GM18858 (cell line): ENCODE measurements around the gene TMEM185B.
"Not testable (repeated sequence)": the region's sequence is repeated elsewhere in the genome, so short reads cannot be mapped to it uniquely, and the experiment has no call there.

ENCODE experiments used
- ATAC-seq: cut with Tn5 transposase; IDR thresholded peaks from one replicate; pipeline ENCODE4 v1.9.1; 2021; ENCODE audit not compliant: unreplicated experiment

TMEM185B gene

DNA sequence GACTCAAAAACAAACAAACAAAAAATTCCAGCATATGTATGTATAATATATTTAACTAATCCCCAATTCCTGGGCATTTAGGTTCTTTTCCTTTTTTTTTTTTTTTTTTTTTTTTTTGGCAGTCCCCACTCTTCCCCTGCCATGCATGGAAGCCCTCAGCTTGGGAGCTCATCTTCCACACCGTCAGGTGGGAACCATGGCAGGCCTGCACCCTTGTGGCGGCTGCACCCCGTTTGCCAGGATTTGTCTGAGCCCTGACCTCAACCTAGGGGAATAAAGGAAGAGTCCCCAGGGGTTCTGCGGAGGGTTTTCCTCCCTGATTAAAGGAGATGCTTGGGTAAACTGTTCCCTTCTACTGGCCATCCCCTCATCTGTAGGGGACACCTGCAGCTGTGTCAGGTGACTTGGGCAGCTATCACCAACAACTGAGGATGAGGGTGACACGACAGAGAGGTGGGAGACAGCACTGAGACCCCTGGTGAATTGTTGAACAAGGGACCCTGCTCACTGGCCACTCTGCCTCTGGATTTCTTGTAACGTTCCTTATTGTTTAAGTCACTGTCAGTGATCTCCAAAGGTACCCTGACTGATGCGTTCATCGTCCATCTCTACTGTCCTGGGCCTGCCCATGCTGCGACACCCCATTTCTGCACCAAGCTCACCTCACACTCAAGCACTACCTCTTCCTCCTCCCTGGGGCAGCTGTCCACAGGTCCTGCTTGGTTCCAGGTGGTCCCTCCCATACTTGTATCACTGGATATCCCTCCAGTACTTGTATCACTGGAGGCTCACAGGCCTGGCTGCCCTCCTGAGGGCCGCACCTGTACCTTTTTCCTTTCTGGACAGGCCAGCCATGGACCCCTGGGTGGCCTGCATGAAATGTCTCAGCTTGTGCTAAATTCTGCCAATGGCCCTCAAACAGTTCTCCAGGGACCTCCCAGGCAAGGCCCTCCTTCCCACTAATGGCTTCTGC is 14.5 kb downstream of the TMEM185B start:
- ATAC-seq = no peak

DNA sequence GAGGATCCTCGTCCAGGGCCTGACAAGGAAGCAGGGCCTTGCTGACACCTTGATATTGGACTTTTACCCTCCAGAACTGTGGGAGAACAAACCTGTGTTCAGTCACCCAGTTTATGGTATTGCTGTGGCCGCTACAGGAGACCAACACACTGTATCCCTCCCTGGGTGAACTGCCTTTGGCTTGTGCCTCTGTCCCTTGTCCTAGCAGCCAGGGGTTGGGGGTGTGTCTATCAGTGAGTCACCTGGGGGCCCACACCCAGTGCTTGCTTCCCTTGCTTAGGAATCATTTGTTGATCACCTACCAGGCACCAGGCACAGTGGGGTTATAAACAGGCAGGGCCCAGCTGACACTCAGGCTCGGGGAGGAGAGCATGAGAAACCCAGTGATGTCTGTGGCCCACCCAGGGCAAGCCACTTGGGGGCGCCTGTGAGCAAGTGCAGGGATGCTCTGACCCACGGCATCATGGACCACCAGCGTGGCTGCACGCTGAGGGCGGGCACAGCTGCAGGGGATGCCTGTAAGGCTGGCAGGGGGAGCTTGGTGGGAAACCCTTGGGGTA is 17.1 kb downstream of the TMEM185B start:
- no peak for ATAC-seq

DNA sequence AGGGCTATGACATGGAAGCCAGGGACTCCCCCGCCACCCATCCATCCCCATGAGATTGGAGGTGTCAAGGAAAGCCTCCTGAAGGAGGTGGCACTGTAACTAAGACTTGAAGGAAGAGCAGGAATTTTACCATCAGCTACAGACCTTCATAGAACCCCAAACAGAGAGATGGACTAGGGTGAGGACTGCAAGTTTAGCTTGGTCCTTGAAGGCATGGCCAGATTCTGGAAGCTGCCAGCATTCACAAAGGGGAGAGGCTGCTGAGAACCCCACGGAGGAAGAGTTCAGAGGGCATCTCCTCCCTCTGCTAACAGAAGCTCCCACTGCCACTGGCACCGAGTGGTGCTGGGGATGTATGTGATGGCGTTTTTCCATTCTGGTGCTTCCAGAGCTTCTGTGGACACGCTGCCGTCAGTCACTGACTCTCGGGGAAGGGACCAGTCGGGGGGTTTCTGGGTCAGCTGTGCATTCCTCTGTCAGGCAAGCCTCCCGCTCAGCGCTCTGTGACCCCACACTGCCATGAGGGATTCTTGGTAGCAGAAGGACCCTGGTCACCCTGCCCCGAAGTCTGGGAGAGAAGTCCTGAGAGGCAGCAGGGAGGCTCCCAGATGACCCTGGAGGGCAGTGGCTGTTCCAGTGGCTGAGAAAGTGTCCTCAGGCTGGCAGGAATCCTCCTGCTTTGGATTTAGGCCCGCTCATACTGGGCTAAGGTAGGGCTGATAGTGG is 18.1 kb downstream of the TMEM185B start:
- ATAC-seq = no peak

DNA sequence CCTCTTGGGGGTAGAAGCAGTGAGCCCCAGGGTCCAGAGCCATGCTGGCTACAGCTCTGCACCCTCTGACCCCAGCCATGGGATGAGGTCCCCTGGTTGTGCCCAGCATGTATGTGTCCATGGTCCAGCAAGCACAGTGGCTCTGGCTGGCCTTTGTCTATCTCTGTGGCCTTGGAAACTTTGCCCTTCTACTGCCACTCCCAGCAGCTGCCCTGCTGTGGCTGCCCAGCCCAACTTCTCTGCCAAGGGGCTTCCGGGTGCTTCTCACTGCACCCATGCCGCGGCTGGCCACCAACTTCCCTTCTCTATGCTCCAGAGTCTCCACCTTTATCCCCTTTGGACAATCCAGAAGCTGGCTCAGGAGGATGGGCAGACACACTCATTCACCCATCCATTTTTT is 18.8 kb downstream of the TMEM185B start:
- ATAC-seq = no peak

DNA sequence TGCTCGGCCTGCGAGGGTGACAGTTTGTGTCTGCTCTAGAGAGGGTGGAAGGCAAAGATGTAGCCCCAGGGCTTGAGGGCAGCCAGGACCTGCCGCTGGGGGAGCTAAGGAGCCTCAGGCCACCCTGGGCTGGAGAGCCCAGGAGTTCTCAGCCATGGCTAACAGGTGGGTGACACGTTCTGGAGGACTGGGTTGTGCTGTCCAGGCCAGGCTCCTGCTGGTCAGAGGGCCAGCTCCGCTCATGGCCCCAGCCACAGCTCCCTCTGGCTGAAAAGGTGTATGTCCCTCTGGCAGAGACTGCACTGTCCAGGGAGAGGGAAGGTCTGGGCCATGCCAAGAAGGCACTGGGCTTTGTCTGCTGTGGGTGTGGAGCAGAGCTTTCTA is 19.2 kb downstream of the TMEM185B start:
- ATAC-seq = no peak

DNA sequence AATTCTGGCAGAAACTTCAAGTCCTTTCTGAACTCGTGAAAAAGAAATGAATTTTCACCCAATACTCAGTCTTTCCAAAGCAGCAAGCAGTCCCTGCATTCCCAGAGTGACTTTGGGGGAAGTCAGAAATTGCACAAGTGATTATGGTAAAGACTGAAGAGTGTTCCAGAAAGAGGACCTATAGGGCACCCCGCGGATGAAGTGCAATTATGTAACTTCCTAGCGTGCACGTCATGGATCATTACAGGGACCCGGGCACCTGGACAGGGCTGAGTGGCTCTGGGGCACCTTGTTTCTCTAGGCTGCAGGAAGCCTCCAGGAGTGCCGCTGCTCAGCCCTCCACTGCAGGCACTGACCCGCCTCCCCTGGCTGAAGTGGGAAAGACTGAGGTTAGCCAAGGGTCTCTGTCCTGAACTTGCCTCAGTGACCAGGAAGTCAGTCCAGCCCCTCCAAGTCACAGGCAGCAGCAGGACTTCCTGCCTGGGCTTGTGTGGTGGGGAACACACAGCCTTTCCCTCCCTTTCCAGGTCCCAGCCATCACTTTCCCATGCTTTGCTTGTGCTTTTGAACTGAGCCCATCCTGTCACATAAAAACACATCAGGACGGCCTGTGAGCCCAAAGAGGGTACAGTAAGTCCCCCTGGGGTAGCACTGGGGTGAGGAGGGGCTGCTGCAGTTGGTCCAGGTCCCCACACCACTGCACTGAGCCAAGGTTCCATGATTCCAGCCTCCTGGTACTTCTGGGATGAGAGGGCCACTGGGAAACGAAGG is 19.8 kb downstream of the TMEM185B start:
- no peak for ATAC-seq

DNA sequence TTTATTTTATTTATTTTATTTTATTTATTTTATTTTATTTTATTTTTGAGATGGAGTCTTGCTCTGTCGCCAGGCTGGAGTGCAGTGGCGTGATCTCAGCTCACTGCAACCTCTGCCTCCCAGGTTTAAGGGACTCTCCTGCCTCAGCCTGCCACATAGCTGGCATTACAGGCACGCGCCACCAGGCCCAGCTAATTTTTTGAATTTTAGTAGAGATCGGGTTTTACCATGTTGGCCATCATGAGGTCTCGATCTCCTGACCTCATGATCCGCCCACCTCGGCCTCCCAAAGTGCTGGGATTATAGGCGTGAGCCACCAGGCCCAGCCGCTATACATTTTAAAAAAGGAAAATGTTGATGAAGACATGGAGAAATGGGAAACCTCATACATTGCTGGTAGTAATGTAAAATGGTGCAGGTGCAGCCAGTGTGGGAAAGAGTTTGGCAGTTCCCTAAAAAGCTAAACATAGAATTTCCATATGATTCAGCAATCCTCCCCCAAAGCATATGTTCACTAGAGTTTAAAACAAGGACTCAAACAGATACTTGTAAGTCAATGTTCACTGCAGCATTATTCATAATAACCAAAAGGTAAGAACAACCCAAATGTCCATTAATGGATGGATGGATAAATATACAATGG is 23.3 kb downstream of the TMEM185B start:
- not testable (repeated sequence) for ATAC-seq

DNA sequence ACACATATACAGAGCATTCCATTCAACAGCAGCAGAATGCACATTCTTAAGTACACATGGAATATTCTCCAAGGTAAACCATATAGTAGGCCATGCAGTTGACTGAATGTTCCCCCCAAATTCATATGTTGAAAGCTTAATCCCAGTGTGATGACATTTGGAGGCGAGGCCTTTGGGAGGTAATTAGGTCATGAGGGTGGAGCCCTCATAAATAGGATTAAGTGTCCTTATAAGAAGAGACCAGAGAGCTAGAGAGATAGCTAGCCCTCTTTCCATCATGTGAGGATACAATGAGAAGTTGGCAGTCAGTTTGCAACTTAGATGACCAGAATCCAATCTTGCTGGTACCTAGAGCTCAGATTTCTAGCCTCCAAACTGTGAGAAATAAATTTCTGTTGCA is 27.6 kb downstream of the TMEM185B start:
- ATAC-seq = no peak

DNA sequence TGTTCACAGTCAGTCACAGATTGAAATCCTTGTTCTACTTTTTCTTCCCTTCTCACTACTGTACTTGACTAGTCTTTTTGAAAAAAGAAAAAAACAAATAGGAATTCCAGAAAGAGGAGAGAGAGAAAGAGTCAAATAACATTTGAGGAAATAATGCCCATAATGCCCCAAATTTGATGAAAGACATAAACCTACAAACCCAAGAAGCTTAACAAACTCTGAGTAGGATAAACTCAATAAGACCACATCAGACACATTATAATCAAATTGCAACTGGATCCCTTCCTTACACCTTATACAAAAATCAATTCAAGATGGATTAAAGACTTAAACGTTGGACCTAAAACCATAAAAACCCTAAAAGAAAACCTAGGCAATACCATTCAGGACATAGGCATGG is 30.9 kb downstream of the TMEM185B start:
- ATAC-seq = no peak

DNA sequence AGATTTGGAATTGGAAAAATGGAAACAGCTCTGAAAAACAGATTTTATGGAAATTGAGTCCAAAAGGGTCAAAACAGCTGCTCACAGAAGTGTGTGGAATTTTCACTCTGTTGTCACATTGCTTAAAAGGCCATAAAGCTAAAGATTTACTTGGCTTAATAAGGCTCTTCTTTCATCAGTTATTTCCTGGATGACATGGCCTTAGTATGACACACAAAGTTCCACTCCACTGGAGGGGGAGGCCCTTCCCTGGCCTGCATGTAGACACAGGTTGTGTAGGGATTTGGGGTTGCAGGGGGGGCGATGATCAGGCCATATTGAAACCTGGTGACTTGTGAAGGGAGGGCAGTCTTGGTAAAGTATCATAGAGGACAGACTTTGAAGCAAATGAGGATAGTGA is 34.0 kb downstream of the TMEM185B start:
- ATAC-seq = no peak

DNA sequence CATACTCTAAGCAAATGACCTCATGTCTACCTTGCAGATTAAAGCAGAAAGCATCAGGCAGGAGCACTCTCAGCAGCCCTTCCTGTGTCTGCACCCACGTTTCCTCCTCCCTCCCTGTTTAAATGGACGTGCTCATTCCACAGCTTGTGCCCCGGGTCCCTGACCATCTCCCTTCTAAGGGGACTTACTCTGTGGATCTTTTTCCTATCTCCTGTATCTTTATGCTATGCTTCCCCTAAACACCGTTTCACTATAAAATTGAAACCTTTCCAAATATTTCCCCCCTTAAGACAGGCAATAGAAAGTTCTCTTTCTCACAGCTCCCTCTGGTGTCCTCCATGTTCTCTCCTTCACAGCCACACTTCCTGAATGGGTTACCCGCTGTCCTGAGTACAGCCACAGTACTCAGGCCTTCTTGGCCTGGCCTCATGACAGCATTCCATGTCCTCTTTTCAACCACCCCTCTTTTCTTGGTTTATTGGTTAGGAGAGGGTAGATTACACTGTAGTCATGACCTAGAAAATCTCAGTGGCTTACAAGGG is 41.1 kb downstream of the TMEM185B start:
- ATAC-seq = no peak

DNA sequence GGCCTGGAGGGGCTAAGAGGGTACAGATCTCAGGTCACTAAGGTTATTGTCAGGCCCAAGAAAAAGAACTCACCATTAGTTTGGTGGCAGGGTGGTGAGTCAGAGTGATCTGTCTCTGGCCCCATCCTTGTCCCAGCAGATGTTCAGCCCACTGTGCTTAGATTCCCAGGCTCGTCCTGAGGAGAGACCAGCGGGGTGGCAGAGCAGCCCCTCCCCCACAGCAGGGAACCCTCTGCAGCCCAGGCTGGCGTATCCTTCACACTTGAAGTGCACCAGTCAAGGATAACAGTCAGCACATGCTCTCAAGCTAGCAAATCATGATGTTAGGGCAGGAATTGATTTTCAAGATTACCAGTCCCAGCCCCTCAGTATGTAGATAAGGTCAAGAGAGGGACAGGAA is 43.1 kb downstream of the TMEM185B start:
- no peak for ATAC-seq

DNA sequence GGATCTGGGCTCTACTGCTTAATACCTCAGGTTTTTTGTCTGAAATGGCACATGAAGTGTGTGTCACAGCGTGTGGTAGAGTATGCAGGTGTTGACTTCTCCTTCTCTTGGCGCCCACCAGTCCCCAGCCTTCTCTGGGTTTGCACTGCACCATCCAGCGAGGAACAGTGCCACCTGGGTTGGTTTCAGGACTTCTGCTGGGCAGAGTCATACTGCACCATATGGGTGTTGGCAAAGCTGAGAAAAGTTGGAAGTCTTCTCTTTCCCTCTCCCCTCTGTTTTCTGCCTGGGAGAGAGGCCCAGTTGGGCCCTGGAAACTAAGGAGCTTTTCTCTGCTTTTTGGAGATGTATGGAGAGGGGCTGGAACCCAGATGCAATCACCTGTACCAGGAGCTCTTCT is 43.8 kb downstream of the TMEM185B start:
- ATAC-seq = no peak

DNA sequence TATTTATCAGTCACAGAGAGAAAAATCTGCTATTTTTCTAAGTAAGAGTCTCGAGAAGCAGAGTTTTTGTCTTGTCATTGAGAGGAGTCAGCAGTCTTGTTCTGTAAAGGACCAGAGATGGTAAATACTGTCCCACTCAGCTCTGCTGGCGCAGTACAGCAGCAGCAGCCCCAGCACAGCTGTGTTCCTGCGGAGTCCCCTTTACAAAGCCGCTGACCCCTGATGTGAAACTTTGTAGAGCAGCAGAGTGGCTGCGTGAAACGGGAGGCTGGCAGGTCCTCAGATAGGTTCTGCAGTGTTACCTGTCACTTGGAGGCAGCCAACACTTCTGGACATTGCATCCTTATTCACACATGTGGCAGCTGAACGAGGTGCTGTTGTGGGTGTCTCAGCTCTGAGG is 45.2 kb downstream of the TMEM185B start:
- no peak for ATAC-seq

DNA sequence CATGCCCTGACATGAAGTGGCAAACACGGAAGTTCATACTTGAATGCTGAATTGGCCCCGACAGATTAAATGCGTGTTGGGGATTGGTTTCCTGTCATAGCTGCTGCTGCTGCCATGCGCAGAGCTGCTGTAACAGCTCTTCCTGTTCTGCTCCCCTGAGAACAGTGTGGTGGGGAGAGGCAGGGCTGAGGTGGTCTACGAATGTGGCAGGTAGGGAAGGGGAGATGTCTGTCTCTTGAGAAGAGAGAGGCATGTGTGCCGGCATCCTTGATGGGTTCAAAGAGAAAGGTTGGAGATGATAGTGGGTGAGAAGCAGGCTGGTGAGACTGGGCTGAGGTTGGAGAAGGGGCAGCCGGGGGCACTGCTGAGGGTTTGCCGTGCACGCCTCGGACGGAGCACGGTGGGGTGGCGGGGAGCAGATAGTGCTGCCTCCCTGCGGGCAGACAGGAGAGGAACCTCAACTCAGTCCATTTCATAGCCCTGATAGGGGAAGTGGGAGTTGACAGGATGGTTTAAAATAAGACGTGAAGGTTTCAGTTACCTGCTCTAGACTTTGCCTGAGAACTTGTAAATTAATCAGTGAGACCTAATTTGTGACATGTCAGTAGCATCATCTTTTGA is 46.1 kb downstream of the TMEM185B start:
- ATAC-seq = peak; percentile 91

DNA sequence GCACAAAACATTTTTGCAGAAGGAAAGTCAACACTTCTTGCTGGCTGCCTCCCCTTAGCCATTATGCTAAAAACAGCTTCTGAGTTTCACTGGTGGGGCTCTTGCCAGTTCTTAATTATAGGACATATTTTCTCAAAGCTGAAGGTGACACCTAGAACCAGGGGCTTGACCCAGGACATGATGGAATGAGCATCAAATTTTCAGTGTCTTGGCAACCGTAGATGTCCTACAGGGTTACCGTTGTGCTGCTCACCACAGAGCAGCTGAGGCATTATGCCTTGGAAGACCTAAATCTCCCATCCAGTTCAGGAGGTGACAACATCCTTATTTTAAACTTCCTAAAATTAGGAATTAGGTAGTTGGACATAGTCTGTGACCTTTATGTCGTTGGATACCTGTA is 46.7 kb downstream of the TMEM185B start:
- no peak for ATAC-seq

DNA sequence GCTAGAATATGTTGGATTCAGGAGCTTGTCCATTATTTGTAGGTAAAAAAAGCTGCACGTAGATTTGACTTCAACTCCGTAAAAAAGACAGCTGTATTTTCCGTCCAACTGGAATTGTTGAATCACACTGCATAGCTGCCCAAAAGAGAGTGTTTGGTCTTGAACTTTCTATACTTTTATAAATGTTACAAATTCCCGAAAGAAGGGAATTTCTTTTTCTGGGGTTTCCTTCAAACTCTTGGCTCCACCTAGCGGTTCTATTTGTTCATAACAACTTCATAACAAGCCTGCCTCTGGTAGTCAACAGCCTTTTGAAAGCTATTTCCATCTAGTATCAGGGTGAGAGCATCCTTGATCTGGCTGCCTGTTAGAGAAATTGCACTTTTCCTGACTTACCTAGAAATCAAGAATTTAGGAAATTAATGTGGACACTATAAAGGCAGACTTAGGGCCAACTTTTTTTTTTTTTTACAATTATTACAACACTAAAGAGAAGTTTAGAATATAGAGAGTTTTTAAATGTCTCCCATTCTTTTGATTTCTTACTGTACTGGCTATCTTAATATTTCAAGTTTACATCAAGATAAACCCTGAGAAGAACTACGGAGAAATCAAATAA is 48.1 kb downstream of the TMEM185B start:
- ATAC-seq = no peak
